Mesothelial cell of epicardium (in vitro differentiated cells): Measurements from ENCODE around the gene CIZ1. TPM values are rescaled to one million over a fixed set of nuclear protein-coding genes. Genes with fewer than 3 reads are reported as not detected.

Source experiments
- DNase-seq, 2 experiments: peaks; one replicate each; pipeline ENCODE4 v3.0.0; 2021; ENCODE audit warnings: low spot score in 2 of 2; ENCODE audit not compliant: unreplicated experiment in 2 of 2
- H3K27ac Mint-ChIP-seq: 2 replicates; pipeline ENCODE4 v1.8.0; 2021; ENCODE audit warnings: mixed read lengths
- H3K27me3 Mint-ChIP-seq: 2 replicates; pipeline ENCODE4 v1.8.0; 2021; ENCODE audit warnings: low read depth, mixed read lengths
- H3K36me3 Mint-ChIP-seq: 2 replicates; pipeline ENCODE4 v1.8.0; 2021; ENCODE audit warnings: mixed read lengths
- H3K4me1 Mint-ChIP-seq: 2 replicates; pipeline ENCODE4 v1.8.0; 2021; ENCODE audit warnings: mixed read lengths
- H3K4me3 Mint-ChIP-seq: 2 replicates; pipeline ENCODE4 v1.8.0; 2021; ENCODE audit warnings: mild to moderate bottlenecking, moderate library complexity, mixed read lengths
- H3K9me3 Mint-ChIP-seq: 2 replicates; pipeline ENCODE4 v1.8.0; 2021; ENCODE audit warnings: mixed read lengths
- CTCF ChIP-seq: fragments of 200-600 bp; sonication (generic); IDR thresholded peaks from one replicate; pipeline ENCODE4 v1.5.0; 2021; ENCODE audit warnings: antibody characterized with exemption; ENCODE audit not compliant: unreplicated experiment
- total RNA-seq: library from RNA; stranded (reverse); gene quantifications from 3 replicates; pipeline ENCODE4 v1.2.1, GENCODE V29; 2021

Gene CIZ1
- total RNA-seq, 1 donor from 2014 or later: 152 TPM

GRCh38 chr9:128219831-128220230 is 28.5 kb upstream of the CIZ1 start:
- Mint-ChIP-seq H3K4me1 (peaks cover 14% of the 10 kb centered on the region), H3K9me3 (no peaks in the 10 kb centered on the region), H3K4me3 (no peak overlapping the region), H3K36me3 (peaks cover 10% of the 10 kb centered on the region), H3K27ac (no peak overlapping the region), H3K27me3 (no peaks in the 10 kb centered on the region)
- no peak for TF ChIP-seq CTCF
- DNase-seq: no peak

- peak; percentile 71 to 87 for DNase-seq
- peaks cover 14% of the 10 kb centered on the region for H3K4me1 Mint-ChIP-seq
- peaks cover 10% of the 10 kb centered on the region for H3K36me3 Mint-ChIP-seq
- no peaks in the 10 kb centered on the region for H3K27me3 Mint-ChIP-seq
- H3K4me3 Mint-ChIP-seq: peak overlapping the region; percentile 72
- no peaks in the 10 kb centered on the region for H3K9me3 Mint-ChIP-seq
- peak overlapping the region; percentile 76 for H3K27ac Mint-ChIP-seq
- no peak for TF ChIP-seq CTCF
Measured at GRCh38 chr9:128218518-128219389, 27.4 kb upstream of the CIZ1 start.

- DNase-seq: no peak
- no peak for TF ChIP-seq CTCF
- H3K27me3 Mint-ChIP-seq: no peaks in the 10 kb centered on the region
- H3K9me3 Mint-ChIP-seq: no peaks in the 10 kb centered on the region
- peak overlapping the region; percentile 72 for H3K4me3 Mint-ChIP-seq
- peak overlapping the region; percentile 76 for H3K27ac Mint-ChIP-seq
- H3K4me1 Mint-ChIP-seq: peaks cover 14% of the 10 kb centered on the region
- H3K36me3 Mint-ChIP-seq: peaks cover 6% of the 10 kb centered on the region
Measured at GRCh38 chr9:128218172-128218517, 26.8 kb upstream of the CIZ1 start.

GRCh38 chr9:128216781-128217553 is 25.6 kb upstream of the CIZ1 start:
- peaks cover 4% of the 10 kb centered on the region for H3K36me3 Mint-ChIP-seq
- H3K9me3 Mint-ChIP-seq: no peaks in the 10 kb centered on the region
- H3K27ac Mint-ChIP-seq: no peak overlapping the region
- peaks cover 14% of the 10 kb centered on the region for H3K4me1 Mint-ChIP-seq
- no peak for DNase-seq
- no peaks in the 10 kb centered on the region for H3K27me3 Mint-ChIP-seq
- H3K4me3 Mint-ChIP-seq: no peak overlapping the region
- no peak for TF ChIP-seq CTCF

GRCh38 chr9:128215491-128216409 is 24.4 kb upstream of the CIZ1 start:
- no peak for TF ChIP-seq CTCF
- Mint-ChIP-seq H3K27ac (peak overlapping the region; percentile 37), H3K9me3 (no peaks in the 10 kb centered on the region), H3K4me3 (no peak overlapping the region), H3K27me3 (no peaks in the 10 kb centered on the region), H3K4me1 (peaks cover 25% of the 10 kb centered on the region), H3K36me3 (peaks cover 2% of the 10 kb centered on the region)
- DNase-seq: no peak
